SK-N-SH (cell line): ENCODE measurements around the gene MBD6. TPM values are rescaled to one million over a fixed set of nuclear protein-coding genes. Genes with fewer than 3 reads are reported as not detected.

ENCODE experiments used
- CTCF ChIA-PET: fragments of 300-600, 350-600 bp; formaldehyde crosslinking; extraction: SDS; loops from one replicate; lab custom pipeline; 2021; lab: Yijun Ruan, JAX
- POLR2A ChIA-PET: fragments of 350-600 bp; sonication (Branson Sonifier 250); formaldehyde crosslinking; extraction: SDS; loops from one replicate; lab custom pipeline; 2020; ENCODE audit warnings: antibody characterized with exemption, inconsistent platforms; lab: Yijun Ruan, JAX
- DNase-seq: peaks from one replicate; pipeline ENCODE4 v3.0.0; 2012
- H2AFZ ChIP-seq: fragments of 200-600 bp; sonication (generic); 2 replicates; pipeline ENCODE4 v1.8.1; 2016; ENCODE audit warnings: antibody characterized with exemption, mild to moderate bottlenecking, low read depth
- H3F3A ChIP-seq: fragments of 200-600 bp; sonication (generic); replicated peaks from 2 replicates; pipeline ENCODE3; 2016; ENCODE audit warnings: antibody characterized with exemption, mild to moderate bottlenecking; ENCODE audit not compliant: insufficient read depth
- H3K27ac ChIP-seq, 2 experiments: fragments of 200-500 bp in 1 of 2; fragments of 200-600 bp in 1 of 2; sonication (Bioruptor generic) in 1 of 2; sonication (generic), shearing (Covaris generic) in 1 of 2; 2 replicates each; pipeline versions ENCODE4 v1.5.1 to v1.6.1; 2014 to 2016; ENCODE audit warnings: low read depth in 2 of 2, inconsistent platforms in 1 of 2, low read length in 1 of 2, mild to moderate bottlenecking in 1 of 2, mixed read lengths in 1 of 2
- H3K27me3 ChIP-seq: fragments of 200-600 bp; sonication (generic), shearing (Covaris generic); 2 replicates; pipeline ENCODE4 v1.6.1; 2016; ENCODE audit warnings: mixed run types; ENCODE audit not compliant: insufficient read depth
- H3K36me3 ChIP-seq, 2 experiments: fragments of 200-500 bp in 1 of 2; fragments of 200-600 bp in 1 of 2; sonication (Bioruptor generic) in 1 of 2; sonication (generic) in 1 of 2; replicated peaks in 1 of 2; 2 replicates each; pipeline versions ENCODE3 to v1.5.1; 2014 to 2016; ENCODE audit warnings: low read length in 1 of 2, mild to moderate bottlenecking in 1 of 2; ENCODE audit not compliant: insufficient read depth in 2 of 2, control insufficient read depth in 1 of 2
- H3K4me1 ChIP-seq, 2 experiments: fragments of 200-500 bp in 1 of 2; fragments of 200-600 bp in 1 of 2; sonication (Bioruptor generic) in 1 of 2; sonication (generic), shearing (Covaris generic) in 1 of 2; 2 replicates each; pipeline versions ENCODE4 v1.5.1 to v1.6.1; 2014 to 2016; ENCODE audit warnings: low read depth in 1 of 2, low read length in 1 of 2, mixed run types in 1 of 2; ENCODE audit not compliant: insufficient read depth in 2 of 2, control insufficient read depth in 1 of 2
- H3K4me2 ChIP-seq: fragments of 200-600 bp; sonication (generic), shearing (Covaris generic); 2 replicates; pipeline ENCODE4 v1.6.1; 2017; ENCODE audit warnings: mixed run types
- H3K4me3 ChIP-seq, 2 experiments: fragments of 200-500 bp in 1 of 2; fragments of 200-600 bp in 1 of 2; sonication (Bioruptor generic) in 1 of 2; sonication (generic), shearing (Covaris generic) in 1 of 2; 2 replicates each; pipeline versions ENCODE4 v1.5.1 to v1.8.1; 2014 to 2016; ENCODE audit warnings: low read depth in 2 of 2, inconsistent platforms in 1 of 2, low read length in 1 of 2, mild to moderate bottlenecking in 1 of 2, mixed read lengths in 1 of 2, moderate library complexity in 1 of 2
- H3K79me2 ChIP-seq: fragments of 200-600 bp; sonication (generic); 2 replicates; pipeline ENCODE4 v1.8.1; 2017; ENCODE audit warnings: mild to moderate bottlenecking; ENCODE audit not compliant: insufficient read depth
- H3K9ac ChIP-seq: fragments of 200-600 bp; sonication (generic); 2 replicates; pipeline ENCODE4 v1.6.1; 2017; ENCODE audit warnings: mixed run types
- H3K9me2 ChIP-seq: fragments of 200-600 bp; sonication (generic); 2 replicates; pipeline ENCODE4 v1.6.1; 2017; ENCODE audit warnings: mixed run types
- H3K9me3 ChIP-seq: fragments of 200-600 bp; sonication (generic); 2 replicates; pipeline ENCODE4 v1.6.1; 2017; ENCODE audit warnings: mixed run types, mild to moderate bottlenecking, moderate library complexity
- H4K20me1 ChIP-seq: fragments of 200-600 bp; sonication (generic); 2 replicates; pipeline ENCODE4 v1.6.1; 2017; ENCODE audit warnings: mild to moderate bottlenecking, mixed run types; ENCODE audit not compliant: insufficient read depth
- CTCF ChIP-seq: fragments of 200-600 bp; sonication (generic); IDR thresholded peaks from 2 replicates; pipeline ENCODE4 v1.6.1; 2017; ENCODE audit warnings: antibody characterized with exemption, mild to moderate bottlenecking, moderate library complexity
- EP300 ChIP-seq, 2 experiments: IDR thresholded peaks; 2 replicates each; pipeline versions ENCODE4 v1.4.0 to v1.6.1; 2012; ENCODE audit warnings: borderline replicate concordance in 1 of 2, low read depth in 1 of 2, low read length in 1 of 2
- FOXJ3 ChIP-seq: sonication (generic); formaldehyde crosslinking; IDR thresholded peaks from 2 replicates; pipeline ENCODE4 v1.5.1; 2020; ENCODE audit warnings: mild to moderate bottlenecking, missing genetic modification reagents
- FOXM1 ChIP-seq: IDR thresholded peaks from 2 replicates; pipeline ENCODE4 v1.4.0; 2012; ENCODE audit warnings: low read depth, mild to moderate bottlenecking
- POLR2AphosphoS5 ChIP-seq: IDR thresholded peaks from 2 replicates; pipeline ENCODE4 v1.6.1; 2012; ENCODE audit warnings: low read depth, low read length
- RAD21 ChIP-seq: IDR thresholded peaks from 2 replicates; pipeline ENCODE4 v1.6.1; 2012; ENCODE audit warnings: mild to moderate bottlenecking, low read length
- RCOR1 ChIP-seq: fragments of 150-350 bp; IDR thresholded peaks from 2 replicates; pipeline ENCODE4 v1.6.1; 2017; ENCODE audit warnings: antibody characterized with exemption, low read length
- RFX5 ChIP-seq: IDR thresholded peaks from 2 replicates; pipeline ENCODE4 v1.6.1; 2012; ENCODE audit warnings: mild to moderate bottlenecking, improper control_type of control experiment, low read length
- RXRA ChIP-seq: IDR thresholded peaks from 2 replicates; pipeline ENCODE4 v1.4.0; 2012; ENCODE audit warnings: low read depth, mild to moderate bottlenecking, borderline replicate concordance
- SIN3A ChIP-seq: IDR thresholded peaks from 2 replicates; pipeline ENCODE4 v1.6.1; 2012; ENCODE audit warnings: low read depth, mild to moderate bottlenecking, low read length, moderate library complexity, borderline replicate concordance
- SMC3 ChIP-seq: IDR thresholded peaks from 2 replicates; pipeline ENCODE4 v1.6.1; 2012; ENCODE audit warnings: low read depth, low read length, improper control_type of control experiment
- TAF1 ChIP-seq: IDR thresholded peaks from 2 replicates; pipeline ENCODE4 v1.6.1; 2012; ENCODE audit warnings: low read depth, mild to moderate bottlenecking, low read length, moderate library complexity, borderline replicate concordance
- TCF12 ChIP-seq: IDR thresholded peaks from 2 replicates; pipeline ENCODE4 v1.4.0; 2012
- TEAD4 ChIP-seq: IDR thresholded peaks from 2 replicates; pipeline ENCODE4 v1.4.0; 2012; ENCODE audit warnings: mild to moderate bottlenecking, borderline replicate concordance; ENCODE audit not compliant: insufficient read depth
- YY1 ChIP-seq: IDR thresholded peaks from 2 replicates; pipeline ENCODE4 v1.4.0; 2012; ENCODE audit warnings: low read depth, mild to moderate bottlenecking
- ZBTB33 ChIP-seq: IDR thresholded peaks from 2 replicates; pipeline ENCODE4 v1.4.0; 2012; ENCODE audit warnings: low read depth, borderline replicate concordance
- WGBS: methylation state at CpG from one replicate; pipeline ENCODE4 v1.1.6; 2017; ENCODE audit warnings: low lambda C conversion rate; 5-methylcytosine and 5-hydroxymethylcytosine counted together
- polyA plus RNA-seq, 3 experiments: library from polyadenylated mRNA; depleted of rRNA; stranded (reverse); fragments of >200 nt; gene quantifications; 2 replicates each; pipeline ENCODE4 v1.2.3, GENCODE V29; 2012
- TF ChIP-seq, protein P1 (sequence below): IDR thresholded peaks from 2 replicates; pipeline ENCODE4 v1.4.0; 2012; ENCODE audit warnings: low read depth, borderline replicate concordance
- TF ChIP-seq, protein P2 (sequence below): IDR thresholded peaks from 2 replicates; pipeline ENCODE4 v1.4.0; 2012; ENCODE audit warnings: low read depth

MBD6 gene
- polyA plus RNA-seq, 1 of the 3 experiments (the other 2 are of a cell fraction), result 8.6 TPM

DNA sequence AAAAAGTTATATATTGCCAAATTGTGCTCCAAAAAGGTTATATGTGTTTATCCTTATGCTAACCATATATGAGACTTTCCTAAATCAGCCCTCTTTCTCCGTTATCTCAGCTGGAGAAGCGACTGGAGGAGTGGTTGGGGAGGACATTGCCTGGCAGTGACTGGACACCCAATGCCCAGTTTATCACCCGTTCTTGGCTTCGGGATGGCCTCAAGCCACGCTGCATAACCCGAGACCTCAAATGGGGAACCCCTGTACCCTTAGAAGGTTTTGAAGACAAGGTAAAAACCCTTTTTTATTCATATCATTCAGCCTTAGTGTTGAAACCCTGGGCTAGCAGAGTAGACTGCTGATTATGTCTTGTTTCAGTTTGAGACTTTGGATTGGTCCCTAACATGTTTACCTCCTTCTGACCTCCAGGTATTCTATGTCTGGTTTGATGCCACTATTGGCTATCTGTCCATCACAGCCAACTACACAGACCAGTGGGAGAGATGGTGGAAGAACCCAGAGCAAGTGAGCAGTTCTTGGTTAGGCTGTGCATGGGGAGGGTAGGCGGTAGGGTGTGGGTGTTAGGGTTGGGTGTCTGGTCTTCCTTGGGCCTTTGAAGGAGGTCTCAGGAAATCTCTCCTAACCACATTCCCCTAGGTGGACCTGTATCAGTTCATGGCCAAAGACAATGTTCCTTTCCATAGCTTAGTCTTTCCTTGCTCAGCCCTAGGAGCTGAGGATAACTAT, 10.9 kb upstream of the MBD6 start:
- no peak overlapping the region for H3K4me2 ChIP-seq
- no peak overlapping the region for H3K27ac ChIP-seq
- no peaks in the 10 kb centered on the region for H3K9me3 ChIP-seq
- ChIA-PET CTCF (interaction anchor here (0.6 kb wide), 3 partner anchors 51 to 248 kb away, joined by 3 to 4 read pairs (median 3); no protein-coding TSS in a partner anchor), POLR2A (interaction anchor here (0.7 kb wide), 1 partner anchor 772 kb away, joined by 3 read pairs; no protein-coding TSS in a partner anchor)
- WGBS, result 97% methylated on average over 7 of the region's 7 CpGs
- no peak overlapping the region for H3K9ac ChIP-seq
- H3K4me3 ChIP-seq, result no peak overlapping the region
- H3K4me1 ChIP-seq, result no peaks in the 10 kb centered on the region; a peak in 1 of 4 replicates
- H3K79me2 ChIP-seq, result peaks cover 3% of the 10 kb centered on the region; the same call in 1 of the 2 replicates
- no peaks in the 10 kb centered on the region for H3K27me3 ChIP-seq
- TF ChIP-seq TAF1 (no peak), TCF12 (no peak), YY1 (no peak), RCOR1 (no peak), CTCF (no peak)
- H3K9me2 ChIP-seq, result no peaks in the 10 kb centered on the region
- no peak overlapping the region for H2AFZ ChIP-seq
- peaks cover 39 to 58% of the 10 kb centered on the region in 2 experiments for H3K36me3 ChIP-seq
- peaks cover 9% of the 10 kb centered on the region; the same call in 1 of the 2 replicates for H4K20me1 ChIP-seq
- peaks cover 33% of the 10 kb centered on the region for H3F3A ChIP-seq
- no peak for DNase-seq

- no peaks in the 10 kb centered on the region for H3K9me3 ChIP-seq
- peaks cover 42% of the 10 kb centered on the region for H3F3A ChIP-seq
- DNase-seq, result no peak
- H3K27me3 ChIP-seq, result no peaks in the 10 kb centered on the region
- WGBS, result 71% methylated on average over 5 of the region's 6 CpGs
- peaks cover 0 to 5% of the 10 kb centered on the region in 2 experiments; a peak in 2 of 4 replicates for H3K4me1 ChIP-seq
- H3K4me2 ChIP-seq, result no peak overlapping the region
- H3K27ac ChIP-seq, result peak overlapping the region in 1 of 2 experiments; percentile 17; a peak in 1 of 4 replicates
- H2AFZ ChIP-seq, result no peak overlapping the region
- H3K79me2 ChIP-seq, result peaks cover 11% of the 10 kb centered on the region
- POLR2A ChIA-PET, result interaction anchor here (0.7 to 1.0 kb wide), 3 partner anchors 11 to 773 kb away, joined by 3 to 4 read pairs (median 3); no protein-coding TSS in a partner anchor
- peaks cover 48 to 67% of the 10 kb centered on the region in 2 experiments for H3K36me3 ChIP-seq
- H3K4me3 ChIP-seq, result no peak overlapping the region
- no peak overlapping the region for H3K9ac ChIP-seq
- peaks cover 18% of the 10 kb centered on the region for H4K20me1 ChIP-seq
- TF ChIP-seq POLR2AphosphoS5 (no peak), CTCF (no peak), FOXJ3 (CRISPR knock-in tag) (no peak), EP300 (IDR thresholded peaks at IDR 0.05; ENCODE audit: borderline replicate concordance in 1 of 2, low read depth in 1 of 2, low read length in 1 of 2) (no peak), TEAD4 (no peak), TAF1 (no peak), RAD21 (no peak), TCF12 (no peak), ZBTB33 (no peak), FOXM1 (no peak), RFX5 (no peak), RXRA (no peak), SMC3 (no peak), SIN3A (no peak)
- TF ChIP-seq, protein P1, sequence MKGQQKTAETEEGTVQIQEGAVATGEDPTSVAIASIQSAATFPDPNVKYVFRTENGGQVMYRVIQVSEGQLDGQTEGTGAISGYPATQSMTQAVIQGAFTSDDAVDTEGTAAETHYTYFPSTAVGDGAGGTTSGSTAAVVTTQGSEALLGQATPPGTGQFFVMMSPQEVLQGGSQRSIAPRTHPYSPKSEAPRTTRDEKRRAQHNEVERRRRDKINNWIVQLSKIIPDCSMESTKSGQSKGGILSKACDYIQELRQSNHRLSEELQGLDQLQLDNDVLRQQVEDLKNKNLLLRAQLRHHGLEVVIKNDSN, result no peak
- TF ChIP-seq, protein P2, sequence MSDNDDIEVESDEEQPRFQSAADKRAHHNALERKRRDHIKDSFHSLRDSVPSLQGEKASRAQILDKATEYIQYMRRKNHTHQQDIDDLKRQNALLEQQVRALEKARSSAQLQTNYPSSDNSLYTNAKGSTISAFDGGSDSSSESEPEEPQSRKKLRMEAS, result no peak
- TF ChIP-seq, all 33 proteins: peak for 0
- CTCF ChIA-PET, result no interaction called here
- H3K9me2 ChIP-seq, result no peaks in the 10 kb centered on the region
Measured at GRCh38 chr12:57512665-57513064, 10.0 kb upstream of the MBD6 start.
